Uterus (tissue), 4 donors: ENCODE results near the gene RFX2. TPM values are rescaled to one million over a fixed set of nuclear protein-coding genes. Genes with fewer than 3 reads are reported as not detected.
A peak's percentile ranks its signal among the peaks of the same experiment; 100 is the strongest.
"Not testable (repeated sequence)": the region's sequence is repeated elsewhere in the genome, so short reads cannot be mapped to it uniquely, and the experiment has no call there.

ENCODE experiments used
- DNase-seq, 2 donors: peaks; one replicate each; pipeline ENCODE4 v3.0.0-alpha.2; 2019 to 2020
- H3K27ac ChIP-seq, 2 donors: fragments of 200-600 bp; sonication (generic); 1 replicate in 1 of 2; 2 replicates in 1 of 2; pipeline ENCODE4 v1.5.1; 2016 to 2018
- H3K27me3 ChIP-seq, 2 donors: fragments of 200-600 bp; sonication (generic); one replicate each; pipeline ENCODE4 v1.5.1; 2018 to 2019; ENCODE audit warnings: control low read depth in 1 of 2
- H3K36me3 ChIP-seq, 2 donors: fragments of 200-600 bp; sonication (generic); one replicate each; pipeline ENCODE4 v1.5.1; 2019; ENCODE audit warnings: control low read depth in 1 of 2
- H3K4me1 ChIP-seq, 2 donors: fragments of 200-600 bp; sonication (generic); one replicate each; pipeline ENCODE4 v1.5.1; 2018 to 2019; ENCODE audit warnings: control low read depth in 1 of 2
- H3K4me3 ChIP-seq, 2 donors: fragments of 200-600 bp; sonication (generic); 1 replicate in 1 of 2; 2 replicates in 1 of 2; pipeline ENCODE4 v1.5.1; 2018 to 2019; ENCODE audit warnings: mild to moderate bottlenecking in 1 of 2
- H3K9me3 ChIP-seq, 2 donors: fragments of 200-600 bp; sonication (generic); one replicate each; pipeline ENCODE4 v1.5.1; 2019; ENCODE audit warnings: control low read depth in 1 of 2
- POLR2A ChIP-seq, 2 donors: fragments of 450-650 bp; IDR thresholded peaks; one replicate each; pipeline ENCODE4 v1.6.1; 2016; ENCODE audit warnings: antibody characterized with exemption in 2 of 2, mild to moderate bottlenecking in 1 of 2, moderate library complexity in 1 of 2
- intact Hi-C: fragments of 100-400 bp; cut with DNase I; formaldehyde crosslinking; loops from one replicate; pipeline ENCODE4 v1.15.1; 2023; ENCODE audit warnings: low total_unique reads
- total RNA-seq, 4 donors: library from RNA; depleted of rRNA in 3 of 4; stranded (reverse); fragments of >200 nt in 3 of 4; gene quantifications; one replicate each; pipeline versions ENCODE4 v1.1.0 to v1.2.4, GENCODE V29; 2014 to 2023
- TF ChIP-seq, protein P1 (sequence below), 4 experiments: fragments of 200-600 bp in 2 of 4; fragments of 450-650 bp in 2 of 4; sonication (generic) in 2 of 4; IDR thresholded peaks; one replicate each; pipeline ENCODE4 v1.5.1; 2016 to 2019; ENCODE audit warnings: antibody characterized with exemption in 4 of 4, mild to moderate bottlenecking in 2 of 4, moderate library complexity in 1 of 4
- donor health status: DM: yes; HTN: yes; CAD: no.

RFX2 gene
- total RNA-seq, 4 donors from 2014 or later = 10.5 to 77.9 (median 22.8) TPM

DNA sequence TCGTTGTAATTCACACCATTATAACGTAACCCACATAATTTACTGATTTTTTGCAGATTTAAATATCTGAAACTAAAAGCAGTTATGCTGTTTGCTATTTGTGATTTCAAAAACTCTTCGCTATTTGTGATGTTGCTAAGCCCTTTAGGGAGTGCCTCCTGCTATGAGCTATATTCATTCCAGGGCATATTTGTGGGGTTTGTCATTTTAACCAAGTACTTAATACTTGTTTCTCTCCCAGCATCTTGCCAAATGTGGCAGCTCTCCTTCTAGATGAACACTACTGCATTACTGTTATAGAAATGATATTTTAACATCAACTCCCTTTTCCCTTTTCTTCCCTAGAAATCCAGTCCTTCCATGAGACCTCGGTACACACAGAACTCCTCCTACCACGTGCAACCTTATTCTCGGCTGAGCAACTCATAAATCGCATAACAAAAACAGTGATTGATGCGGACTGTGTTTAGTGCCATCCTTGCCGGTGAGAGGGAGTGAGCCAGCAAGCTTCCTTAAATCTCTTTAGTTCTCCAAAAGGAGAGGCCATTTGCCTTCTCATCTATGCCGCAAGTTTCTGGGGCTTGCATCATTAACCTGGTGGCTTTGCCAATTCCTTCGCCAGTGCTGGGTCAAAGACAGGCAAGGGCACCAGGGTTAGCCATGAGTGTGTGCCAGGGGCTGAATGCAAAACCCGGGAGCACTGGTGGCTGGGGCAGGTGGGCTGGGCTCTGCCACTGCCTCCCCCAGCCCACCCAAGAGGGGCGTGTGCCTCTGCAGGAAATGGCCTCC lies 33.4 kb downstream of the RFX2 start:
- no peaks in the 10 kb centered on the region for H3K9me3 ChIP-seq
- no peaks in the 10 kb centered on the region for H3K36me3 ChIP-seq
- no peaks in the 10 kb centered on the region for H3K27me3 ChIP-seq
- no peaks in the 10 kb centered on the region for H3K4me1 ChIP-seq
- intact Hi-C loops = no loop called here
- TF ChIP-seq, protein P1, sequence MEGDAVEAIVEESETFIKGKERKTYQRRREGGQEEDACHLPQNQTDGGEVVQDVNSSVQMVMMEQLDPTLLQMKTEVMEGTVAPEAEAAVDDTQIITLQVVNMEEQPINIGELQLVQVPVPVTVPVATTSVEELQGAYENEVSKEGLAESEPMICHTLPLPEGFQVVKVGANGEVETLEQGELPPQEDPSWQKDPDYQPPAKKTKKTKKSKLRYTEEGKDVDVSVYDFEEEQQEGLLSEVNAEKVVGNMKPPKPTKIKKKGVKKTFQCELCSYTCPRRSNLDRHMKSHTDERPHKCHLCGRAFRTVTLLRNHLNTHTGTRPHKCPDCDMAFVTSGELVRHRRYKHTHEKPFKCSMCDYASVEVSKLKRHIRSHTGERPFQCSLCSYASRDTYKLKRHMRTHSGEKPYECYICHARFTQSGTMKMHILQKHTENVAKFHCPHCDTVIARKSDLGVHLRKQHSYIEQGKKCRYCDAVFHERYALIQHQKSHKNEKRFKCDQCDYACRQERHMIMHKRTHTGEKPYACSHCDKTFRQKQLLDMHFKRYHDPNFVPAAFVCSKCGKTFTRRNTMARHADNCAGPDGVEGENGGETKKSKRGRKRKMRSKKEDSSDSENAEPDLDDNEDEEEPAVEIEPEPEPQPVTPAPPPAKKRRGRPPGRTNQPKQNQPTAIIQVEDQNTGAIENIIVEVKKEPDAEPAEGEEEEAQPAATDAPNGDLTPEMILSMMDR (IDR thresholded peaks at IDR 0.05) = no peak
- TF ChIP-seq POLR2A (IDR thresholded peaks at IDR 0.05) = no peak
- no peak overlapping the region for H3K4me3 ChIP-seq
- peak overlapping the region; percentile 86 to 97 for H3K27ac ChIP-seq
- peak in 1 of 2 donors; percentile 55 for DNase-seq

DNA sequence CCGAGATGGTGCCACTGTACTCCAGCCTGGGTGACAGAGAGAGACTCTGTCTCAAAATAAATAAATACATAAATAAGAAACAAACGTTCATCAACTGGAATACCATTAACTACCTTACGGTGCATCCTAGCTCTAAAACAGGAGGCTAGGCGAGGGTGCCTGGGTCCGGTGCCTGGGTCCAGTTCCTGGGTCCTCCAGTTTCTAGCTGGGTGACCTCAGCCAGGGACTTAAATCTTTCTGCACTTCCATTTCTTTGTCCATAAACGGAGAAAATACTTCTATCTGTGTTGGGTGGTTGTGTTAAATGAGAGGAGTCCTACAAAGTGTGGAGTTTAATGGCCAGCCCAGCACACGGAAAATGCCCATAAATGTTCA lies 34.0 kb downstream of the RFX2 start:
- no peaks in the 10 kb centered on the region for H3K9me3 ChIP-seq
- H3K27me3 ChIP-seq = no peaks in the 10 kb centered on the region
- H3K4me1 ChIP-seq = no peaks in the 10 kb centered on the region
- no peak overlapping the region for H3K4me3 ChIP-seq
- no peak for DNase-seq
- intact Hi-C loops = no loop called here
- TF ChIP-seq, protein P1 (IDR thresholded peaks at IDR 0.05) = no peak
- TF ChIP-seq POLR2A (IDR thresholded peaks at IDR 0.05) = no peak
- H3K27ac ChIP-seq = peak overlapping the region; percentile 86 to 97
- no peaks in the 10 kb centered on the region for H3K36me3 ChIP-seq

DNA sequence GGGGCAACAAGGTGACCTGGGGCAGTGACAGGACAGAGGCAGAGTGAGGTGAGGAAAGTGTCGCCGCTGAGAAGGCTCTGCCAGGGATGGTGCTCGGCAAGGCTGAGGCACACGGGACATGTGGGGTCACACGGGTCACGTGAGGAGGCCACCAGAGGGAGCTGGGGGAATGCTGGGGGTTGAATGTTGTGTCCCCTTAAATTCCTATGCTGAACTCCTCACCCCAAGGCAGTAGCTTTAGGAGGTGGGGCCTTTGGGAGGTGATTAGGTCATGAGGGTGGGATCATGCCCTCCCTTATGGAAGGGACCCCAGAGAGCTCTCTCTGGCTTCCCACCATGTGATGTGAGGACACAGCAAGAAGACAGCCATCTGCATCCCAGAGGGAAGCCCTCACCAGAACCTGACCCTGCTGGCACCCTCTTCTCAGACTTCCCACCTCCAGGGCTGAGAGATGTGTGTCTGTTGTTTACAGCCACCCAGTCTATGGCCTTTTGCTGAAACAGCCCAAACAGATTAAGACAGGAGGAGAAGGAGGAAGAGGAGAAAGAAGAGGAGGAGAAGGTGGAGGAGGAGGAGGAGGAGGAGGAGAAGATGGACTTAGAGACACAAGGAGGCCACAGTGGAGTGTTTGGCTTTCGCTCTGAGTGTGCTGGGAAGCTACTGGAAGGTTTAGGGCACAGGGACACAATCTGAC lies 35.4 kb downstream of the RFX2 start:
- no peak for DNase-seq
- intact Hi-C loops = no loop called here
- Histone ChIP-seq H3K4me1 (no peaks in the 10 kb centered on the region), H3K27me3 (no peaks in the 10 kb centered on the region), H3K4me3 (no peak overlapping the region), H3K36me3 (no peaks in the 10 kb centered on the region), H3K27ac (peak overlapping the region; percentile 86 to 97), H3K9me3 (no peaks in the 10 kb centered on the region)
- no peak for TF ChIP-seq POLR2A (IDR thresholded peaks at IDR 0.05)
- TF ChIP-seq, protein P1 (IDR thresholded peaks at IDR 0.05) = no peak

DNA sequence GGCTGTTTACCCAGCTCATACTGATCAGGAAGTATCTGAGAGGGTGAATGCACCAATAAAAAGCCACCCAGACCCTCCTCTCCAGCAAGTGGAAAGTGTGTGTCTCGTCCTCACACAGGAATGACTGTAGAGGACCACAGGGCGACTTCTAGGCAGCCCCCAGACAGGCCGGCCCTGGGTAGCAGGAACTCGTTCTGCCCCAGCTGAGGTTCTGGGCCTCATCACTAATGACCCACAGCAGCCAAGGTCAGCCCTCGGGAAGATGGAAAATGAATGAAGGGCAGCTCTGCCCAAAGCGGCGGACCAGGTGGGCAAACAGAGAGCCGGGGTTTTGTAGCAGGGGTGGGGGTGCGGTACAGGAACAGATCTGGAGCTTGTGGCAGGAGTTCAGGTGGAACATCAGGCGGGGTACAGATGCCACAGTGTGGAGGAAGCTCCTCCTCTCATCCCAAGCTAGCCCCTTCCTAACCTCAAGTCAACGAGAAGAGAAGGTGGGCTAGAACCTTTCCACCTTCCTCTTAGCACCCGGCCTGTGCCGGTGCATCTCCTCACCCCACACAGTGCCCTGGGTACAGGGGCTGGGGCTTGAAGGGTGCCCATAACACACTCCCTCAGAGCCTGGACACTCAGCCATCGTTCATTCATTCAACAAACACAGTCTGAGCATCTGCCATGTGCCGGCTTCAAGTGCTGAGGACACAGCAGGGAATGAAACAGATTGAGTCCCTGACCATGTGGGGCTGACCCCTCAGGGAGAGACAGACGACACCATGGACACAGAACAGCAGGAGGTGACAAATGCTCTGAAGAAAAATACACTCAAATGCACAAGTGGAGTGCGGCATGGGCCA lies 36.2 kb downstream of the RFX2 start:
- peak overlapping the region; percentile 86 to 97 for H3K27ac ChIP-seq
- intact Hi-C loops = no loop called here
- no peaks in the 10 kb centered on the region for H3K36me3 ChIP-seq
- H3K4me1 ChIP-seq = no peaks in the 10 kb centered on the region
- DNase-seq = no peak
- no peaks in the 10 kb centered on the region for H3K27me3 ChIP-seq
- no peak for TF ChIP-seq POLR2A (IDR thresholded peaks at IDR 0.05)
- TF ChIP-seq, protein P1 (IDR thresholded peaks at IDR 0.05) = no peak
- no peak overlapping the region for H3K4me3 ChIP-seq
- no peaks in the 10 kb centered on the region for H3K9me3 ChIP-seq

DNA sequence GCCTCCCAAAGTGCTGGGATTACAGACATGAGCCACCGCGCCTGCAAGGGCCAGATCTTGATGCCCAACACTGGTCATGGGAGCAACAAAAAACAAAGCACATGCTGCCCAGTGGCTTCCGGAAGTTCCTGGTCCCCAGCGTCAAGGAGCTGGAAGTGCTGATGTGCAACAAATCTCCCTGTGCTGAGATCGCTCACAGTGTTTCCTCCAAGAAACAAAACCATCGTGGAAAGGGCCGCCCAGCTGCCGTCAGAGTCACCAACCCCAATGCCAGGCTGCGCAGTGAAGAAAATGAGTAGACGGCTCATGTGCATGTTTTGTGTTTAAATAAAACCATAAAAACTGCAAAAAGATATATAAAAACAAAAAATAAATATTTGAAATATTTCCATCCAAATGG lies 37.1 kb downstream of the RFX2 start:
- intact Hi-C loops, H3K27me3 ChIP-seq, H3K4me1 ChIP-seq, H3K4me3 ChIP-seq, H3K9me3 ChIP-seq, DNase-seq, H3K36me3 ChIP-seq: not testable (repeated sequence)
- peak overlapping the region in 1 of 2 donors; percentile 97 for H3K27ac ChIP-seq
